GM19025 (cell line): ENCODE data around the gene SERPINA12.

Source experiments
- ATAC-seq: cut with Tn5 transposase; IDR thresholded peaks from one replicate; pipeline ENCODE4 v1.9.1; 2021; ENCODE audit warnings: mild to moderate bottlenecking, low read depth, moderate library complexity; ENCODE audit not compliant: unreplicated experiment

SERPINA12 gene

DNA sequence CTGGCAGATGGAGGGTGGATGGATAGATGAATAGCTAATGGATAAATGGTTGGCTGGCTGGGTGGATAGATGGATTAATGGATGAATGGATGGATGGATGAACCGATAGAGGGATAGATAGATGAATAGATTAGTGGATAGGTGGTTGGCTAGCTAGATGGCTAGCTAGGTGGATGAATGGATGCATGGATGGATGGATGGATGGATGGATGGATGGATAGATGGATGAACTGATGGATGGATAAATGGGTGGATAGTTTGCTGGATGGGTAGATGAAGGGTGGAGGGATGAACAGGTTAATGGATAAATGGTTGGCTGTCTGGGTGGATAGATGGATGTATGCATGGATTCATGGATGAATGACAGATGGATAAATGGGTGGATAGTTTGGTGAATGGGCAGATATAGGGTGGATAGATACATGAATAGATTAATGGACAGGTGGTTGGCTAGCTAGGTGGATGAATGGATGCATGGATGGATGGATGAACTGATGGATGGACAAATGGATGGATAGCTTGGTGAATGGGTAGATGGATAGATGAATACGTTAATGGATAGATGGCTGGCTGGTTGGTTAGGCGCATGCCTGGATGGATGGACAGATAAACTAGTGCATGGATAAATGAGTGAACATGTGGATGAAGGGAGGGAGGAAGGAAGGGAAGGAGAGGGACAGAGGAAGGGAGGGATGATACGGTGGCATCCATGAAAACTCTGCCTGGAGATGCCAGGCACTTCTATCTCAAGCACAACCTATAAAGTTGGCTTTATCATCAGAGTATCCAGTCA is 41.3 kb downstream of the SERPINA12 start:
- ATAC-seq: no peak

DNA sequence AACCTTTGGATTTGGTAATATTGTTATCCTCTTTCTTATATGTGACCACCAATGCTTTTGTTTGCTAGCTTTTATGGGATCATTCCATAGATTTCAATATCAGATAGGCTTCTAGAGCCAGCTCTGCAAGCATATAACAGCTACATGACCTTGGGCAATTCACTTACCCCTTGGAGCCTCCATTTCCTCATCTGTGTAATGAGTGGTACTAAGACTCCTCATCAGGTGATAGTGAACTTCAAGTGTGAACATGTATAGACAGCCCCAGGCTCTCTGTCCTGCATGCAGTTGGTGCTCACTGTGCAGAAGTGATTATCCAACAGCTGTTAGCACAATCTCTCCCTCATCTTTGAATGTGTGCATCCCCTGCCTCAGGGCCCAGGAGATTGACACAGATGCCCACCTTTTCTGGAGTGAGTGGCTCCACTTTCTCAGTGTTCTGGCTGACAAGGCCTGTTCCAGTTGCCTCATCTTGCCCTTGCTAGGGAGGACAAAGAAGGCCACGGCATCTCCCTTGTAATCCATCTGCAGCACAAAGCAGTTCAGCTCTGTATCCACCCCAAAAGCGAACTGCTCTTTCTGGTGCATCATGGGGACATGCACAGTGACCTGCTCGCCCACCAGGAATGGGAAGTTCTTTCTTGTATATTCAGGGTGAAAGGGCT is 42.4 kb downstream of the SERPINA12 start:
- no peak for ATAC-seq

DNA sequence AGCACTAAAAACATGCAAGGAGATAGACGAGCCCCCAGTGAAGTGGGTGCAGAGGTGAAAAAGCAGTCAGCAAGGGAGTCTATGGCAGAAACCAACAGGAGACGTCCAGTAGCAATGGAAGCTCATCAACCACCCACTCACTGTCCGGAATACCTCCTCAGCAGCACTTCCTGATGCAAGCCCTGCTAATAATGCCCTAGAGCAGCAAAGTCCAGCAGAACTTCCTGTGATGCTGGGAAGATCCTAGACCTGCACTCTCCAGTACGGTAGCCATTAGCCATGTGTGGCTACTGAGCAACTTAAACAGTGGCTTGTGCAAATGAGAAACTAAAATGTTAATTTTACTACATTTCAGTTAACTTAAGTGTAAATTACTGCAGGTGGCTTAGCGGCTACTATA is 44.2 kb downstream of the SERPINA12 start:
- ATAC-seq: no peak

DNA sequence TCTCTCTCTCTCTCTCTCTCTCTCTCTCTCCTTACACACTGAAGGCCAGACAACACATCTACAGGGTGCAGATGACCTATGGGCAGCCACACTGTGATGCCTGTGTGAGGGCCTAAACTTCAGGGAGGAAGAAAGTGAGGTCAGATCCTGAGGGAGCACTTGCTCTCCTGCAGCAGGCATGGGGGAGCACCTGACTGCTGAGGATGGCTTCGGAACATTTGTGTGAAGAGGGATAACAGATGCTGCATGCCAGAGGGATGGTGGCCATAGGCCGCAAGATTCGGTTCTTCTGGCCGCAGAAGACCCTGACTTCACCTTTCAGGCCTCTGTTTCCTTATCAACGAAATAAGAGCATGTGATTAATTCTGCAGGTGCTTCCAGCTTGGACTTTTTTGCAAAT is 45.0 kb downstream of the SERPINA12 start:
- ATAC-seq: no peak

DNA sequence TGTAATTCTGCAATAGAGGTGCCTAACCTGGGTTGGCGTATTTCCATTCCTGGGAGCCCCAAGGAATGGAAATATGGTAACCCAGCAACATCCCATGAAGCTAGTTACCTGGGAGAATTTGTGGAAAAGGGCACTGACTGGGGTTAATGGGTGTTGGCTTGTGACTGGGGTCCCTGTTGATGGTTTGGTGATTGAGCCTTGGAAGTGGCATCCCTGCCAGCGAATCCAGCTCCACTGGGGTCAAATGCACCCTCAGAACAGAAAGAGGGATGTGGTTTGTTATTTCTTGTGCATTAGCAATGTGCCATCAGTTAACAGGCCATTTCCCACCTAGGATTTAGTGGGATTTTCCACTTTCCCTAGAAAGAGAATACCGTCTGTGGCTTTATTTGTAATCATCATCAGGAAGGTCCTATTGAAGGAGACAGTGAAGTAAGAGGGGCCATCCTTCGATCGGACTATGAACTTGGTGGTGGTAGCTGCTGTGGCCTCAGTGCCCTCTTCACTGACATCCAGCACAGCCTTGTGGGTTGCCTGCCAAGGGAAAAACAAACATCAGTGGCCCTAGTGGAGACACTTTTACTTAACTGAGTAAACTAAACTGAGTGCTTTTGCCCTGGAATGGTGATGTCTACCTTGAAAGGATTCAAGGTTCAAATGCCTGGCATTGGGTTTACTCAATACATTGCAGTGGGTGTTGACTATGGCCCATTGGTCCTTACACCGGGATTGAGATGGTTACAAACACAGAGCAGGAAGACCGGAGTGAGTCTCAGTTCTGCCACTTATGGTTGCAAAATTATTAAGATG is 46.3 kb downstream of the SERPINA12 start:
- ATAC-seq: no peak

DNA sequence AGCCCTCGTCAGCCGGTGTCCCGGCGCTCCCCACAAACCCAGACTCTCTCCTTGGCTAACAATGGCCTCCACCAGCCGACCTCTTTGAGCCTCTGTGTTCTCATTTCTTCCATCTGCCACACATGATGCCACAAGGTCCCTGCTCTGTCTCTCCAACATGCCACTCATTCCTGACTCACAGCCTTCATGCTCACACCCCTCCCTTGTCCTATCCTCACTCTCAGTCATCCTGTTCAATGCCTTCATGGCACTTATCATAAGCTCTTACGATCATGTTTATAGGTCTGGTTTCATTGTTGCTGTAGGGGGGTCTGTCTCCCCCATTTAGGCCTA is 47.1 kb downstream of the SERPINA12 start:
- ATAC-seq: no peak

DNA sequence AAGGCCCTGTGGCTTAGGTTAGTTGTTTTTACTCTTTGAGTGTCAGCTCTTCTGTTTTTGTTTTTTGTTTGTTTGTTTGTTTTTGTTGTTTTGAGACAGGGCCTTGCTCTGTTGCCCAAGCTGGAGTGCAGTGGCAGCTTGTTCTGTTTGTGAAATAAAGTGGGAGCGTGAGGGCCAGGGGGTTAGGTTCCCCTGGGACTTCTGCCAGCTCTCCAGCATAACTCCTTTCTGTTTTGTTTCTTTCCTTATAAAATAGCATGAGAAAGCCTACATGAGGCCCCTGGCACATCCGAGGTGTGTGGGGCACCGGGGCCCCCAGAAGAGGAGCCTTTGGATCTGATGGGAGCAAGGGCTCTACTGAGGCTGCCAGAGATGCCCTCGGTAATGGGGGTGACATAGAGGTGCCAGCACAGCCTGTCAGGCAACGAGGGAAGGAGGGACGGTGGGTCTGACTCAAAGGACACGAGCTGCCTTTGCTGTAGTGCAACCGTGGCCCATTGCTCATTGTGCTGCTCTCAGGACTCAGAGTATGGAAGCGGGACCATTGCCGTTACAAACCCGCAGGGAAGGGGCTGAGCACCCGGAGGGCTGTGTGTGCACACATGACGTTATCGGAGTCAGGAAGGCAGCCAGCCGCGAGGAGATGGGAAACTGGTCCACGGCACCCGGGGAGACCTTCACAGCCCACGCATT is 47.6 kb downstream of the SERPINA12 start:
- no peak for ATAC-seq

DNA sequence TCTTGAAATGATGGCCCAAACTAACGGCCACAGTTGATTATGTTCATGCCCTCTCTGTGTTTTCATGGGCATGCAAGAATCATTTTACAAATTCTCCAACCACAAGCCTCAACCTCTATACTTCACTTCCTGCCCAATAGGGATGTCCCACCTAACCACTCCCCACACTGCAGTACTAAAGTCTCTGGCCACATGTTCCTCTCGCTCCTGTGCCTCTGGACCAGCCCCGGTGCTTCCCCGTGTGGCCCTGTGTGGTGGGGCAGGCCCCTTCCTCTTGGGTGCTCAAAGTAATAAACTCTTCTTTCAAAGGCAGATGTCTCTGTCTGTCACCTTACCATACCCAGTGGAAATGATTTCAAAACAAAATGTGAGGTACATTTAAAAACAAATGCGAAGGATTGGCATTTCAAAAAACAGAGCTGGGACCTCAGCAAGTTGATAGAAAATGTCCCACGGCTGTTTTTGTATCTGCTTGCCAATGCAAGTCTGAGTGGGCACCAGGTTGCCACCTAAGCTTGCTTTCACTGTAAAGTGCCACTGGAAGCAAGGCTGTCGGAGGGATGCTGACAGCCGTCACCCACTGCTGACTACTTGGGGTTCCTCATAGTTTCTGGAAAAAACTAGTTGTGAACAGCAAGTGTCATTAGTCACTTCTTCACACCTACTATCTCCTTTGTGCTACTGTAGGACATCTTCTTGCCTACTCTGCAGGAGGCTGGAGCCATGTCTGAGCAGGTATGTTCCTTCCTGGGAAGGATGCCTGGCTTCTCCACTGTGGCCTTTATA is 48.4 kb downstream of the SERPINA12 start:
- ATAC-seq: no peak

DNA sequence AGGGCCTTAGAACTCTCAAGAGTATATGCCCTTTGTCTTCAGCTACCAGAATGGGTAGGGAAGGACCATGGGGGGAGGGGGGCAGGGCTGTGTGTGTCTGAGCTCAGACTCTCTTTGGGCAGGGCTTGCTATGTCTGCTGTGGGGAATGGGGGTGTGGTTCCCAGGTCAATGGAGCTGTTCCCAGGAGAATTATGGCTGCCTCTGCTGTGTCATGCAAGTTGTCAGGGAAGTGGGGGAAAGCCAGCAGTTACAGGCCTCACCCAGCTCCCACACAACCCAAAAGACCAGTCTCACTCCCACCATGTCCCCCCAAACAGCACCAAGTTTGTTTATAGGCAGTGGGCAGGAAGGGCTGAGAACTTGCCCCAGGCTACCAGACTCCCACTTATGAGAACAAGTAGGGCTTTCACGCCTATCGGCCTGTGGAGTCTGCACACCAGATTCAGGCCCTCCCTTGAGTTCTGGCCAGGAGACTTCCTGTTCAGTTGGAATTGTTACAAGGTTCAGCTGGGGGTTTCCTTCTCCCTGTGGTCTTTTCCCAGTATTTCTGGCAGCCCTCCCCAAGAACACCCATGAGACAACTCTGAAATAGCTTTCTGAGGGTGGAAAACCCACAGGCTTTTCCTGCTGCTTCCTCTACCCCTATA is 50.6 kb downstream of the SERPINA12 start:
- no peak for ATAC-seq

DNA sequence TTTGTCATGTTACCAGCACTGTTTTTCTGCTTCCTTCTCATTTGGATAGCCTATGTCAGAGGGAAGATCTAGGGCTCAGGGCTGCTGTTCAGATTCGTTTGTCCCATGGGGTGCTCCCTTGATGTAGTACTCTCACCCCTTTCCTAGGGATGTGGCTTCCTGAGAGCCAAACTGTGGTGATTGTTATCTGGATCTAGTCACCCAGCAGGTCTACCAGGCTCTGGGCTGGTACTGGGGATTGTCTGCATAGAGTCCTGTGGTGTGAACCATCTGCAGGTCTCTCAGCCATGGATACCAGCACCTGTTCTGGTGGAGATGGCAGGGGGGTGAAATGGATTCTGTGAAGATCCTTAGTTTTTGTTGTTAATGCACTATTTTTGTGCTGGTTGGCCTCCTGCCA is 51.2 kb downstream of the SERPINA12 start:
- ATAC-seq: no peak

DNA sequence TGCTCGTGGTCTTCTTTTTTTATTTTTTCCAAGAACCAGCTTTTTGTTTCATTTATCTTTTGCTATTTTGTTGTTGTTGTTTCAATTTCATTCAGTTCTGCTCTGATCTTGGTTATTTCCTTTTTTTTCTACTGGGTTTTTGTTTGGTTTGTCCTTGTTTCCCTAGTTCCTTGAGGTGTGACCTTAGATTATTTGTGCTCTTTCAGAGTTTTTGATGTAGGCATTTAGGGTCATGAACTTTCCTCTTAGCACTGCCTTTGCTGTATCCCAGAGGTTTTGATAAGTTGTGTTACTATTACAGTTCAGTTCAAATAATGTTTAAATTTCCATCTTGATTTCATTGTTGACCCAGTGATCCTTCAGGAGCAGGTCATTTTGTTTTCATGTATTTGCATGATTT is 53.3 kb downstream of the SERPINA12 start:
- no peak for ATAC-seq

DNA sequence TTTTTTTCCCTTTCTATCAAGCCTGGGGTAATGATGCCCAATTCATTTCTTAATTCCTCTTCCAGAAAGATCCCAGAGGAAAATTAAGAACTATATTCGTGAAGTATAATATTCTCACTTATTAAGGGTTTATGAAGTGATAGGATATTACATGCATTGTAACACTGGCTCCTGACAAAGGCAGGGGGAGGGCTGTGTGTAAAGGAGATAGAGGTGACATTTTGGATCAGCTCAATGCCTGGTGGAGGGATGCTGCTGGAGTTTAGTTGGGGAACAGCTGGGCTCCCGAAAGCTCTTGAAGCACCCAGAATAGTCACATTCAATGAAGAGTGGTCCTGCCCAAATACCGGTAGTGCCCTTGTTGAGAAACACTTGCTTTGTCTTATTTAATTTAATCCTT is 57.4 kb downstream of the SERPINA12 start:
- no peak for ATAC-seq

DNA sequence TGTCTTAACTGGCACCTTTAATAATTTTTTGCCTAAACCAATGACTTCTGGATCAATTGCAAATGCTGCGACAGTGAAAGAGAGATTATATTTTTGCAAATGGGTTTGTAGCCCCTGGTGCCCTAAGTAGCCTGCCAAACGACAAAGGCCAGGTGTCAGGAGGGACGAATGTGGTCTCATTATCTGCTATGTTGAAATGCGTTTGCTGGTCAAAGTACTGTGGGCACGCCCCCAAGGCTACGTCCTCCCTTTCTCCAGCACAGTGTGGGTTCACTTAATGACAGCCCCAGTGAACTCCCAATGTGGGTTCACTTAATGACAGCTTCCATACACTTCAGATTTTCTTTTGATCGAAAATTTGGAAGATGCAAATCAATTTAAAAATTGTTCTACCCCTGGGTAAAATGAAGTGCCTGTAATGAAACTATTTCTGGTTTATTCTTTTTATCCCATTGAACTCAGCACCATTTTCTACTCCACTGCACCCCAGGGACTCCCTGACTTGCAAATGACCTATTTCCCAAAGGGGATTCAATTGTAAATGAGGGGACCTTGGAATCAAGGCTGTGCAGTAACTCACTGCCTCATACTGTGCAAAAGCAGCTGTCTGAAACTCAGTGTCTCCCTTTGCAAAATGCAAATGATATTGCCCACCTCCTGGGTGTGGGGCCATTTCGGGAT is 58.0 kb downstream of the SERPINA12 start:
- no peak for ATAC-seq

DNA sequence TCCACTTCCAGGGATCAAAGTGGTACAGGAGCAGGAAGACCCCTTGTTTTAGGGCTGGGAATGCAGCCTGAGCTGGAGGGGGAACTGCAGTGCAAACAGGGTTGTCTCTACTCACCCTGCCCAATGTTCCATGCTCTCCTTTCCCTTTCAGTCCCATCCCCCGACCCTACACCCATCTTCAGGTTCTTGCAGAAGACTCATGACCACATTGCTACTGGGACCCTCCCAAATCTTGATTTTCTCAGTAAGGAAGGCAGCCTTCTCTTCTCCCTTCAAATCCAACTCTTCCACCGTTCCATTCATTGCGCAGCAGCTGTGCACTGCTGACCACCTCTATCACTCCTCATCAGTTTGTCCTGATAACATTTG is 58.6 kb downstream of the SERPINA12 start:
- ATAC-seq: no peak

DNA sequence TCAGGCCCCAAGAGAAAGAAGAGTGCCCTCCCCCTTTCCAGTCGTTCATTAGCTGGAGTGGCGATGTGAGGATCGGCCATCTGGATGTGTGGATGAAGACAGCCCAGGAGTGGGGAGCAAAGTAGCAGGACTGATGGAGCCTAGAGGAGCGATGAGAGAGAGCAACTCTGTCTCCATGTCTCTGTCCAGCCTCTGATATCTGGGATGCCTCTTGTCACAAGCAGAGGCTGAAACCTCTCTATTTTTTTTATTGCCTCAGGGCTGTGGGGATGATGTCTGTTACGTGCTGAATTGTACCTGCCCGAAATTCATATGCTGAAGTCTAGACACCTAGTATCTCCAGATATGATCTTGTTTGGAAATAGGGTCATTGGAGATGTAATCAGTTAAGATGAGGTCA is 59.3 kb downstream of the SERPINA12 start:
- no peak for ATAC-seq

DNA sequence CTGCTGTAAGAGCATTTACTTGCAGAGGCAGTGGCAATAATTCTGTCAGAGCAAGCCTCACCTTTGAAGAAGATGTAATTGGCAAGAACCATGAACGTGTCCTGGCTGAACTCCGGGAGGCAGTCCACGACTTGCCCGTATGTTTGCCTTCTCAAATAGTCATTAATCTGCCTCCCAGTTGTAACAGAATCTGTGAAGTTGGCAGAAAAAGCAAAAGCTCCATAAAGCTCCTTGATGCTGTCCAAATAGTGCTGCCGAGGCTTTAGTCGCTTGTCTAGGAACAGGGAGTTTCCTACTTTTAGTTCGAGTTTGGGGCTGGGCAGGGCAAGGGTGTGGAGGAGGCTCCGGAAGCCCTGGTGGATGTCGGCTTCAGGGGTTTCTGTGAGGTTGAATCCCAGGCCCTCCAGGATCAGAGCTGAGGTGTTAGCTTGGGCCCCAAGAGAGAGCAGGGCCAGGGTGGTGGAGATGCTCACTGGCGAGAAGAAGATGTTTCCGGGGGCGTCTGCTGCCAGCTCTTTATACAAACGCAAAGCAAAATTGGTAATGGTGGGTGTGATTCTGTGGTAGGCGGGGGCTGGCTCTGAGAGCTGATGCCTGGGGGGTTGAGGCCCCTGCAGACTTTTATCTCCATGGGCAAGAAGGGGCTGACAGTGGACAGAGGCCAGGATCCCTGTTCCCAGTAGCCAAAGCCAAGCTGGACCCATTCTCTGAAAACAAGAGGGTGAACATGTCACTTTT is 61.0 kb downstream of the SERPINA12 start:
- no peak for ATAC-seq

DNA sequence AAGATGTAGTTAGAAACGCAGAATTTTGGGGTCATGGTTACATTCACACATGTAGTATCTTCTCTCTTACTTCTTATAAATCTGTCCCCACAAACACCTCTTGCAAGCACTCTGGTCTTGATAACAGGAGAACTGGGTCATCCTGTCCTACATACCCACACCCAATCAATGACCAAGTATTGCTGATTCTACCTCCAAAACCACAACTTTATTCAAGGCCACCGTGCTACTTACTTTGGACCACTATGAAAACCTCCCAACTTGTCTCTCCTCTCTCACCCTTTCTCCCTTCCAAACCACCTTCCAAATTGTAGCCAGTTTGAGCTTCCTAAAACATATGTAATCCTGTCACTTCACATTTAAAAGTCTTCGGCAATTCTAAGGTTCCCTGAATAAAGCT is 62.1 kb downstream of the SERPINA12 start:
- ATAC-seq: no peak

DNA sequence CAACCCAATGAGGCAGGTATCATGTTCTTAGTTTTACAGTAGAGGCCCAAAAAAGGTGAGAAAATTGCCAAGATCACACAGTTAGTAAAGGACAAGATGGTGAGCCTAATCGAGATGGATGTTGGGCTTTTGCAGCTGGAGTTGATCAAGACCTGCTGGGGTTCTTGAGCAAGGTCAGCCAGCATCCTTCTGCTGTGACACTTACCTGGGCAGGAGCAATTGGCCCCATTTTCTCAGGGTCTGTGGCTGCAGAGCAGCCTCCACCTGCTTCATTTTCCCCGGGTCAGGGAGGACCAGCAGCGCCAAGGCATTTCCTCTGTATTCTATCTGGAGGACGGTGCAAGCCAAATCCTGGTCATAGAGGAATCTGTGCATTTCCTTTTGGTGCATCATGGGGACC is 63.1 kb downstream of the SERPINA12 start:
- no peak for ATAC-seq

DNA sequence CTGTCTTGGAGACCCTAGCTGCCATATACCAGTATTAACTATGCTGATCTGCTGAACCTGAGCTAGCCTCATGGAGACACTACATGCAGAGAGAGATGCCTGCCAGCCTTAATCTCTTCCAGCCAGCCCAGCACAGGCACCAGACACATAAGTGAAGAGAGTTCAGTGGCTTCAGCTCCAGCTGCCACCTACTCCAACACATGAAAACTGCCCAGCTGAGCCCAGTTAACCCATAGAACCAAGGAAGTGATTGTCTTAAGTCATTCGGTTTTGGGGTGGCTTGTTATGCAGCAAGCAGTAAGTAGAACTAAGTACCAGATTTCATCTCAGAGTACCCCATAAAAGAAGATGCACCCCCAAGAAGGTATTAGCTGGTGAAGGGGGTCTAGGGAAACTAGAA is 64.3 kb downstream of the SERPINA12 start:
- ATAC-seq: no peak
